NCI-H774 (cell line): Measurements from ENCODE around the gene SKI.

Source experiments
- DNase-seq: peaks from one replicate; lab custom pipeline; 2025; lab: John Stamatoyannopoulos, UW

Gene SKI

GRCh38 chr1:2228157-2228594, at the start of gene SKI:
SKI (plus strand) TSS chr1:2228319; CDS start chr1:2228767, 448 bp downstream.
- DNase-seq: no peak

- no peak for DNase-seq
Measured at GRCh38 chr1:2178875-2179274, 49.2 kb upstream of the SKI start.

GRCh38 chr1:2179283-2180013, 48.7 kb upstream of the SKI start:
- DNase-seq: no peak

- DNase-seq: no peak
Measured at GRCh38 chr1:2180297-2181245, 47.5 kb upstream of the SKI start.

GRCh38 chr1:2181271-2181670, 46.8 kb upstream of the SKI start:
- DNase-seq: no peak

GRCh38 chr1:2181752-2182151, 46.4 kb upstream of the SKI start:
- DNase-seq: no peak

GRCh38 chr1:2182376-2182775, 45.7 kb upstream of the SKI start:
- no peak for DNase-seq

- DNase-seq: no peak
Measured at GRCh38 chr1:2183937-2184334, 44.2 kb upstream of the SKI start.

- no peak for DNase-seq
Measured at GRCh38 chr1:2184531-2184930, 43.6 kb upstream of the SKI start.

- no peak for DNase-seq
Measured at GRCh38 chr1:2184934-2185333, 43.2 kb upstream of the SKI start.

- no peak for DNase-seq
Measured at GRCh38 chr1:2185880-2186855, 42.0 kb upstream of the SKI start.

GRCh38 chr1:2186901-2187300, 41.2 kb upstream of the SKI start:
- DNase-seq: no peak

- DNase-seq: no peak
Measured at GRCh38 chr1:2187619-2188018, 40.5 kb upstream of the SKI start.

GRCh38 chr1:2188336-2188735, 39.8 kb upstream of the SKI start:
- no peak for DNase-seq

GRCh38 chr1:2189459-2190425, 38.4 kb upstream of the SKI start:
- DNase-seq: peak; percentile 83

- no peak for DNase-seq
Measured at GRCh38 chr1:2190491-2190976, 37.6 kb upstream of the SKI start.

GRCh38 chr1:2192031-2192995, 35.8 kb upstream of the SKI start:
- no peak for DNase-seq

- DNase-seq: no peak
Measured at GRCh38 chr1:2193514-2194281, 34.4 kb upstream of the SKI start.
